Activated T-helper 17 cell treated with anti-CD3 and anti-CD28 coated beads, Interleukin-2, amount 50 U/mL, for 72 hours (primary cell): ENCODE data around the gene MSI2. TPM values are rescaled to one million over a fixed set of nuclear protein-coding genes. Genes with fewer than 3 reads are reported as not detected.

Source experiments
- ATAC-seq: fragments of 150-1000 bp; cut with Tn5 transposase; replicated peaks from 2 replicates; pipeline ENCODE4 v1.10.0; 2021; ENCODE audit warnings: mild to moderate bottlenecking, moderate library complexity
- H3K27ac Mint-ChIP-seq: one replicate; pipeline ENCODE4 v1.8.0; 2022; ENCODE audit warnings: mixed read lengths
- H3K27me3 Mint-ChIP-seq: one replicate; pipeline ENCODE4 v1.8.0; 2022; ENCODE audit warnings: mixed read lengths
- H3K36me3 Mint-ChIP-seq: one replicate; pipeline ENCODE4 v1.8.0; 2022; ENCODE audit warnings: low read depth, mild to moderate bottlenecking, mixed read lengths
- H3K4me1 Mint-ChIP-seq: one replicate; pipeline ENCODE4 v1.8.0; 2022; ENCODE audit warnings: mixed read lengths
- H3K4me3 Mint-ChIP-seq: one replicate; pipeline ENCODE4 v1.8.0; 2022; ENCODE audit warnings: mild to moderate bottlenecking, mixed read lengths
- H3K9me3 Mint-ChIP-seq: one replicate; pipeline ENCODE4 v1.8.0; 2022; ENCODE audit warnings: mixed read lengths
- total RNA-seq, 2 donors: library from RNA; stranded (reverse); gene quantifications; one replicate each; pipeline ENCODE4 v1.2.3, GENCODE V29; 2022

Gene MSI2
- total RNA-seq, 2 donors from 2014 or later, result 96.3 to 128 TPM

- Mint-ChIP-seq H3K27ac (no peak overlapping the region), H3K36me3 (no peaks in the 10 kb centered on the region), H3K4me1 (no peaks in the 10 kb centered on the region), H3K9me3 (no peaks in the 10 kb centered on the region), H3K27me3 (no peaks in the 10 kb centered on the region), H3K4me3 (no peak overlapping the region)
- ATAC-seq, result no peak
Observed at GRCh38 chr17:57730026-57730701, 473.8 kb downstream of the MSI2 start.

GRCh38 chr17:57732062-57732461 is 475.7 kb downstream of the MSI2 start:
- Mint-ChIP-seq H3K9me3 (no peaks in the 10 kb centered on the region), H3K4me3 (no peak overlapping the region), H3K27me3 (no peaks in the 10 kb centered on the region), H3K4me1 (no peaks in the 10 kb centered on the region), H3K36me3 (no peaks in the 10 kb centered on the region), H3K27ac (no peak overlapping the region)
- no peak for ATAC-seq

- no peak overlapping the region for H3K27ac Mint-ChIP-seq
- H3K36me3 Mint-ChIP-seq, result no peaks in the 10 kb centered on the region
- H3K4me3 Mint-ChIP-seq, result no peak overlapping the region
Observed at GRCh38 chr17:57733085-57733484, 476.8 kb downstream of the MSI2 start.

More at GRCh38 chr17:57733085-57733484, 476.8 kb downstream of the MSI2 start:
- no peak for ATAC-seq
- H3K27me3 Mint-ChIP-seq, result no peaks in the 10 kb centered on the region
- no peaks in the 10 kb centered on the region for H3K9me3 Mint-ChIP-seq
- no peaks in the 10 kb centered on the region for H3K4me1 Mint-ChIP-seq

Other genes with a start within 250 kb of the MSI2 start
- gene AKAP1, start 171.3 kb upstream of the MSI2 start, total RNA-seq, result 10 to 100 TPM; 18.7 to 45.3 TPM